A673 (cell line): ENCODE results near the gene DNAJC13. TPM values are rescaled to one million over a fixed set of nuclear protein-coding genes. Genes with fewer than 3 reads are reported as not detected.
"Not testable (repeated sequence)": the region's sequence is repeated elsewhere in the genome, so short reads cannot be mapped to it uniquely, and the experiment has no call there.

Source experiments
- BruUV-seq: library from RNA; stranded (reverse); fragments of 400-500 nt; replicated peaks from 2 replicates; lab custom pipeline; 2021; lab: Mats Ljungman, UMichigan
- CTCF ChIA-PET: fragments of 300-600 bp; sonication (Branson Sonifier 250); formaldehyde crosslinking; loops from one replicate; lab custom pipeline; 2022; ENCODE audit warnings: antibody characterized with exemption; lab: Charles Lee
- POLR2A ChIA-PET: fragments of 300-600 bp; sonication (Branson Sonifier 250); formaldehyde crosslinking; loops from one replicate; lab custom pipeline; 2022; ENCODE audit warnings: antibody characterized with exemption; ENCODE audit not compliant: low non-redundant PET; lab: Charles Lee
- DNase-seq: peaks from one replicate; pipeline ENCODE4 v3.0.0-alpha.2; 2015; ENCODE audit warnings: low spot score
- H3K27ac ChIP-seq: fragments of 200-600 bp; sonication (generic); 2 replicates; pipeline ENCODE4 v1.5.1; 2016; ENCODE audit warnings: mixed run types, low read depth, mild to moderate bottlenecking, mixed read lengths, antibody characterized with exemption, low read length; ENCODE audit not compliant: poor library complexity, severe bottlenecking
- H3K27me3 ChIP-seq: fragments of 200-600 bp; sonication (generic); replicated peaks from 2 replicates; pipeline ENCODE4 v1.6.1; 2017; ENCODE audit warnings: mixed run types, low read depth, mild to moderate bottlenecking, mixed read lengths, antibody characterized with exemption, low read length; ENCODE audit not compliant: insufficient read depth, poor library complexity
- H3K36me3 ChIP-seq: fragments of 200-600 bp; sonication (generic); 2 replicates; pipeline ENCODE4 v1.6.1; 2016; ENCODE audit warnings: mixed run types, mild to moderate bottlenecking, mixed read lengths, antibody characterized with exemption, low read length; ENCODE audit not compliant: insufficient read depth, poor library complexity, severe bottlenecking
- H3K4me1 ChIP-seq: fragments of 200-600 bp; sonication (generic); 2 replicates; pipeline ENCODE4 v1.6.1; 2017; ENCODE audit warnings: mixed run types, mild to moderate bottlenecking, mixed read lengths, antibody characterized with exemption, low read length; ENCODE audit not compliant: insufficient read depth, poor library complexity, severe bottlenecking
- H3K4me3 ChIP-seq: fragments of 200-600 bp; sonication (generic); 2 replicates; pipeline ENCODE4 v1.5.1; 2016; ENCODE audit warnings: low read depth, mixed run types, mild to moderate bottlenecking, mixed read lengths, low read length; ENCODE audit not compliant: poor library complexity, severe bottlenecking
- H3K9me3 ChIP-seq: fragments of 200-600 bp; sonication (generic); 2 replicates; pipeline ENCODE4 v1.6.1; 2016; ENCODE audit warnings: mixed run types, low read depth, mild to moderate bottlenecking, mixed read lengths, antibody characterized with exemption, low read length; ENCODE audit not compliant: poor library complexity, severe bottlenecking
- EZH2 ChIP-seq: fragments of 200-600 bp; sonication (generic); IDR thresholded peaks from 2 replicates; pipeline ENCODE4 v1.6.1; 2017; ENCODE audit warnings: borderline replicate concordance, low read depth, mild to moderate bottlenecking, mixed read lengths, antibody characterized with exemption, low read length; ENCODE audit not compliant: poor library complexity, severe bottlenecking
- intact Hi-C: fragments of 100-400 bp; cut with micrococcal nuclease; formaldehyde crosslinking; loops from one replicate; pipeline ENCODE4 v1.10.0; 2022; ENCODE audit not compliant: unreplicated experiment
- total RNA-seq: library from RNA; stranded (reverse); gene quantifications from 2 replicates; pipeline ENCODE4 v1.2.3, GENCODE V29; 2021
- TF ChIP-seq, protein P1 (sequence below): fragments of 300-800, 200-600 bp; sonication (generic); conservative IDR thresholded peaks from 2 replicates; pipeline ENCODE4 v1.5.1; 2017; ENCODE audit warnings: low read depth, mild to moderate bottlenecking, antibody characterized with exemption, low read length, moderate library complexity, mixed read lengths

DNAJC13 gene
- total RNA-seq, 1 experiment from 2014 or later: 46.0 TPM

DNA sequence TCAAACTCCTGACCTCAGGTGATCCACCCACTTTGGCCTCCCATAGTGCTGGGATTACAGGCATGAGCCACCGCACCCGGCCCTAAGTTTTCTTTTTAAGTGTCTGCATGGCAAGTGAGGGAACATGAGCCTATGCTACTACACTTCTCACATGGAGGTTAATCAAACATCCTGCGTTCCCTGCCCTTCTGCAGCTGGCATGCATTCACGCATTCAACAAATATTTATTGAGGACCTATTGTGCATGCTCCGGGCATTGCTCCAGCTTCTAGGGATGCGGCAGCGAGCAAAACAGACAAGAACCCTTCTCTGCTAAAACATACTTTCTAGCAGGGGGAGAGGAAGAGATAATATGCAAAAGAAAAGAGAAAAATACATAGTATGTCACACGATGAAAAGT is 137.1 kb downstream of the DNAJC13 start:
- intact Hi-C loops: no loop called here
- Histone ChIP-seq H3K36me3 (no peaks in the 10 kb centered on the region), H3K27me3 (no peaks in the 10 kb centered on the region), H3K27ac (no peak overlapping the region), H3K4me1 (peaks cover 4% of the 10 kb centered on the region), H3K4me3 (no peak overlapping the region), H3K9me3 (no peaks in the 10 kb centered on the region)
- no TSS peak for BruUV-seq
- CTCF ChIA-PET: no interaction called here
- DNase-seq: no peak
- TF ChIP-seq, protein P1, sequence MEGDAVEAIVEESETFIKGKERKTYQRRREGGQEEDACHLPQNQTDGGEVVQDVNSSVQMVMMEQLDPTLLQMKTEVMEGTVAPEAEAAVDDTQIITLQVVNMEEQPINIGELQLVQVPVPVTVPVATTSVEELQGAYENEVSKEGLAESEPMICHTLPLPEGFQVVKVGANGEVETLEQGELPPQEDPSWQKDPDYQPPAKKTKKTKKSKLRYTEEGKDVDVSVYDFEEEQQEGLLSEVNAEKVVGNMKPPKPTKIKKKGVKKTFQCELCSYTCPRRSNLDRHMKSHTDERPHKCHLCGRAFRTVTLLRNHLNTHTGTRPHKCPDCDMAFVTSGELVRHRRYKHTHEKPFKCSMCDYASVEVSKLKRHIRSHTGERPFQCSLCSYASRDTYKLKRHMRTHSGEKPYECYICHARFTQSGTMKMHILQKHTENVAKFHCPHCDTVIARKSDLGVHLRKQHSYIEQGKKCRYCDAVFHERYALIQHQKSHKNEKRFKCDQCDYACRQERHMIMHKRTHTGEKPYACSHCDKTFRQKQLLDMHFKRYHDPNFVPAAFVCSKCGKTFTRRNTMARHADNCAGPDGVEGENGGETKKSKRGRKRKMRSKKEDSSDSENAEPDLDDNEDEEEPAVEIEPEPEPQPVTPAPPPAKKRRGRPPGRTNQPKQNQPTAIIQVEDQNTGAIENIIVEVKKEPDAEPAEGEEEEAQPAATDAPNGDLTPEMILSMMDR: no peak
- no peak for TF ChIP-seq EZH2
- POLR2A ChIA-PET: no interaction called here

DNA sequence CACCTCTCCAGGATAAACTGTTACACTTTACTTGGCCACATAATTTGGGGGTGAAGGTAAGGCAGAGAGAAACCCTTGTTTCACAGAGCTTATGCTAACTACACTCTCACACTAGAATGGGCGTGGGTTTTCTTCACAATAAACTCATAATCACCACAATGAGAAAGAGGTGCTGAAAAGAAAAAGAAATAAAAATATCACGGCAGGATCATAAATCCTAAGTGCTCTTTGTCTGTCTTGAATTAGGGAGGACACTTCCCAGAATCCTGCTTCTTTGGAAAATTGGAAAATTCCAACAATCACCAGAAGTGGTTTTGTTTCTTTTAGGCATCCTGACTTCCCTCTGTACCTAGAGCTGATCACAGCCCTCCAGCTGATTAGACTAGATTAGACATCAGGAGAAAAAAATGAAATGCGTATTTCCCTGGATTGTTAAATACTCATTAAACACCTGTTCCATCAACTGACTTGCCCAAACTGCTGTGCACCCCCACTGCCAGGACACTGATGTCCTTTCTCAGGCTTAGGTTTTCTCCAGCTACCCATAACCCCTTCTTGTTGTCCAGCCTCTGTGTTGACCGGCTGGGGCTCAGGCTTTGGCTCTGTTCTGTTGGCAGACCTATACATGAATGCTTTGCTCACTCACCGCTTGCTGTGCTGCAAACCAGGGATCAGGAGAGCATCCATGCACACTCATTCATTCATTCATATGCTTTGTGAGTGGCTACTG is 138.2 kb downstream of the DNAJC13 start:
- POLR2A ChIA-PET: no interaction called here
- BruUV-seq: no TSS peak
- TF ChIP-seq, protein P1: no peak
- TF ChIP-seq EZH2: no peak
- intact Hi-C loops: no loop called here
- no peak overlapping the region for H3K4me3 ChIP-seq
- H3K27me3 ChIP-seq: no peaks in the 10 kb centered on the region
- no peak overlapping the region for H3K27ac ChIP-seq
- no peaks in the 10 kb centered on the region for H3K36me3 ChIP-seq
- peaks cover under 1% of the 10 kb centered on the region for H3K4me1 ChIP-seq
- no peak for DNase-seq
- no peaks in the 10 kb centered on the region for H3K9me3 ChIP-seq
- CTCF ChIA-PET: no interaction called here

DNA sequence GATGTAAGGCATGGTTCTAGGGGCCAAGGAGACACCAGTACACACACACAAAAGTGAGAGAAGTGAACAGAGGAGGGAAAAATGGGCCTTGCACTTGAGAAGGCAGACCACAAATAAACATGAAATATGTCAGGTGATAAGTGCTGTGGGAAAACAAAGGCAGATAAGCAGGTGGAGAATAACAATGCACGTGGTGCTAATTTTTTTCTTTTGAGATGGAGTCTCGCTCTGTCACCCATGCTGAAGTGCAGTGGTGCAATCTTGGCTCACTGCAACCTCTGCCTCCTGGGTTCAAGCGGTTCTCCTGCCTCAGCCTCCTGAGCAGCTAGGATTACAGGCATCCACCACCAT is 138.7 kb downstream of the DNAJC13 start:
- POLR2A ChIA-PET, H3K4me3 ChIP-seq, BruUV-seq, DNase-seq, H3K4me1 ChIP-seq, H3K9me3 ChIP-seq, H3K36me3 ChIP-seq, H3K27ac ChIP-seq, CTCF ChIA-PET, H3K27me3 ChIP-seq, intact Hi-C loops: not testable (repeated sequence)
